OCI-LY7 (cell line): ENCODE results near the gene CENPP. TPM values are rescaled to one million over a fixed set of nuclear protein-coding genes. Genes with fewer than 3 reads are reported as not detected.

Source experiments
- BruUV-seq: library from RNA; stranded (reverse); fragments of 400-500 nt; replicated peaks from 2 replicates; lab custom pipeline; 2021; lab: Mats Ljungman, UMichigan
- CTCF ChIA-PET: fragments of 300-600 bp; sonication (Branson Sonifier 250); formaldehyde crosslinking; loops from one replicate; lab custom pipeline; 2022; ENCODE audit warnings: antibody characterized with exemption; ENCODE audit not compliant: unreplicated experiment; lab: Charles Lee
- POLR2A ChIA-PET: fragments of 300-600 bp; sonication (Branson Sonifier 250); formaldehyde crosslinking; loops from one replicate; lab custom pipeline; 2022; ENCODE audit warnings: antibody characterized with exemption; lab: Charles Lee
- DNase-seq: peaks from one replicate; pipeline ENCODE4 v3.0.0-alpha.2; 2015; ENCODE audit warnings: low spot score
- H2AFZ ChIP-seq: fragments of 200-600 bp; sonication (generic), shearing (Covaris generic); 2 replicates; pipeline ENCODE4 v1.6.1; 2014; ENCODE audit warnings: mild to moderate bottlenecking, antibody characterized with exemption, low read length, moderate library complexity
- H3K27ac ChIP-seq: fragments of 200-600 bp; sonication (generic); 2 replicates; pipeline ENCODE4 v1.5.1; 2014; ENCODE audit warnings: mixed run types, low read depth, mild to moderate bottlenecking, moderate library complexity, low read length, inconsistent platforms; ENCODE audit not compliant: poor library complexity, severe bottlenecking
- H3K36me3 ChIP-seq: fragments of 200-600 bp; sonication (generic); 2 replicates; pipeline ENCODE4 v1.6.1; 2014; ENCODE audit warnings: mild to moderate bottlenecking, antibody characterized with exemption, low read length, moderate library complexity, mixed read lengths; ENCODE audit not compliant: insufficient read depth
- H3K4me1 ChIP-seq: fragments of 200-600 bp; sonication (generic); 2 replicates; pipeline ENCODE4 v1.5.1; 2014; ENCODE audit warnings: mild to moderate bottlenecking, low read length; ENCODE audit not compliant: insufficient read depth, poor library complexity, severe bottlenecking
- H3K4me2 ChIP-seq: fragments of 200-600 bp; sonication (generic); 2 replicates; pipeline ENCODE4 v1.6.1; 2014; ENCODE audit warnings: mild to moderate bottlenecking, low read length
- H3K4me3 ChIP-seq: fragments of 200-600 bp; sonication (generic); 2 replicates; pipeline ENCODE4 v1.5.1; 2014; ENCODE audit warnings: mild to moderate bottlenecking, low read depth, low read length; ENCODE audit not compliant: poor library complexity, severe bottlenecking
- H3K79me2 ChIP-seq: fragments of 200-600 bp; sonication (generic); 2 replicates; pipeline ENCODE4 v1.6.1; 2016; ENCODE audit warnings: low read depth, mild to moderate bottlenecking, low read length, moderate library complexity, mixed read lengths; ENCODE audit not compliant: insufficient read depth
- H3K9me2 ChIP-seq: fragments of 200-600 bp; sonication (generic); 2 replicates; pipeline ENCODE4 v1.6.1; 2016; ENCODE audit warnings: mild to moderate bottlenecking, low read length, mixed read lengths; ENCODE audit not compliant: insufficient read depth
- H3K9me3 ChIP-seq: fragments of 200-600 bp; sonication (generic); 2 replicates; pipeline ENCODE4 v1.6.1; 2014; ENCODE audit warnings: mild to moderate bottlenecking, mixed run types, low read length, mixed read lengths
- H4K20me1 ChIP-seq: fragments of 200-600 bp; sonication (generic); 2 replicates; pipeline ENCODE4 v1.6.1; 2014; ENCODE audit warnings: mild to moderate bottlenecking, antibody characterized with exemption, low read length, moderate library complexity, mixed read lengths; ENCODE audit not compliant: insufficient read depth
- CTCF ChIP-seq: fragments of 200-600 bp; sonication (generic); conservative IDR thresholded peaks from 2 replicates; pipeline ENCODE4 v1.5.1; 2014; ENCODE audit warnings: mild to moderate bottlenecking, antibody characterized with exemption, low read length, moderate library complexity, mixed read lengths
- EZH2phosphoT487 ChIP-seq: fragments of 200-600 bp; sonication (generic); IDR thresholded peaks from 2 replicates; pipeline ENCODE4 v1.6.1; 2018; ENCODE audit warnings: low read depth, borderline replicate concordance, mild to moderate bottlenecking, mixed run types, antibody characterized with exemption, low read length, moderate library complexity, mixed read lengths
- intact Hi-C: fragments of 100-400 bp; cut with micrococcal nuclease; formaldehyde crosslinking; loops from one replicate; pipeline ENCODE4 v1.10.0; 2022; ENCODE audit not compliant: unreplicated experiment
- total RNA-seq, 2 experiments: library from RNA; depleted of rRNA in 1 of 2; stranded (reverse); fragments of >200 nt in 1 of 2; shearing (Covaris generic) in 1 of 2; gene quantifications; 2 replicates each; pipeline ENCODE4 v1.2.3, GENCODE V29; 2014 to 2022

CENPP gene
- total RNA-seq, 2 experiments from 2014 or later, result 25.4 to 30.9 TPM

DNA sequence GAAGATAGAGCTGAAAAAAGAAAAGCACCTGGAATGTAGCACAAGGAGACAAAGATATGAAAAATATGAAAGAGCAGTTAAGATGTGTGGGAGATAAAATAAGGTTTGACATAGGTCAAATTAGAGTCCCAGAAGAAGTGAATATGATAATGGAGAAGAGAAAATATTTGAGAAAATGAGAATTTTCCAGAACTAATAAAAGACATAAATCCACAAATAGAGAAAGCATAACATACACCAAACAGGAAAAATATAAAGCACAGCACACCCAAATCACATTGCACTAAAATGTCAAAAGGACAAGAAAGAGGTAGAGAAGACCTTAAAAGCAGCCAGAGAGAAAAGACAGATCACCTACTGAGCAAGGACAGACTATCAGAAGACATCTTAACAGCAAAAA is 300.7 kb downstream of the CENPP start:
- Histone ChIP-seq H2AFZ (no peak overlapping the region), H3K4me3 (no peak overlapping the region), H3K4me2 (no peak overlapping the region), H3K79me2 (no peaks in the 10 kb centered on the region), H3K9me3 (no peaks in the 10 kb centered on the region), H3K27ac (no peak overlapping the region), H3K36me3 (peaks cover 41% of the 10 kb centered on the region), H3K4me1 (no peaks in the 10 kb centered on the region), H4K20me1 (no peaks in the 10 kb centered on the region), H3K9me2 (no peaks in the 10 kb centered on the region)
- intact Hi-C loops, result no loop called here
- no peak for DNase-seq
- BruUV-seq, result no TSS peak
- ChIA-PET CTCF (no interaction called here), POLR2A (no interaction called here)
- TF ChIP-seq EZH2phosphoT487, result no peak
- TF ChIP-seq CTCF, result no peak

DNA sequence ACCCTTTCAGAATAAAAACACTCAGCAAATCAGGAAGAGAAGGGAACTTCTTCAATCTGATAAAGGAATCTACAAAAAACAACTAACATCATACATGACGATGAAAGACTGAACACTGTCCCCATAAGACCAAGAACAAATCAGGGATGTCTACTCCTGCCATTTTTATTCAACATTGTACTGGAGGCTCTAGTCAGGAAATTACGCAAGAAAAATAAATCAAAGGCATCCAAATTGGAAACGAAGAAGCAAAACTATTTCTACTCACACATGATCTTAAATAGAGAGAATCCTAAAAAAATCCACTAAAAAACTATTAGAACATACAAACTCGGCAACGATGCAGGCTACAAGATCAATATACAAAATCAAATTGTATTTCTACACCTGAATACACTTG is 301.9 kb downstream of the CENPP start:
- H3K4me2 ChIP-seq, result no peak overlapping the region
- H3K79me2 ChIP-seq, result no peaks in the 10 kb centered on the region
- TF ChIP-seq EZH2phosphoT487 (no peak), CTCF (no peak)
- intact Hi-C loops, result no loop called here
- no peak overlapping the region for H3K27ac ChIP-seq
- no peaks in the 10 kb centered on the region for H3K9me3 ChIP-seq
- no peak overlapping the region for H3K4me3 ChIP-seq
- no TSS peak for BruUV-seq
- CTCF ChIA-PET, result no interaction called here
- DNase-seq, result no peak
- H3K9me2 ChIP-seq, result no peaks in the 10 kb centered on the region
- H3K36me3 ChIP-seq, result peaks cover 48% of the 10 kb centered on the region
- no peaks in the 10 kb centered on the region for H4K20me1 ChIP-seq
- POLR2A ChIA-PET, result no interaction called here
- no peak overlapping the region for H2AFZ ChIP-seq
- no peaks in the 10 kb centered on the region for H3K4me1 ChIP-seq

- H2AFZ ChIP-seq, result no peak overlapping the region
- no peaks in the 10 kb centered on the region for H3K4me1 ChIP-seq
- ChIA-PET POLR2A (no interaction called here), CTCF (no interaction called here)
- BruUV-seq, result TSS peak; percentile 6
- H3K4me3 ChIP-seq, result no peak overlapping the region
- H3K36me3 ChIP-seq, result peaks cover 71% of the 10 kb centered on the region
- H3K4me2 ChIP-seq, result no peak overlapping the region
- no peaks in the 10 kb centered on the region for H4K20me1 ChIP-seq
- H3K79me2 ChIP-seq, result no peaks in the 10 kb centered on the region
- intact Hi-C loops, result no loop called here
- no peak for TF ChIP-seq CTCF
- no peak for TF ChIP-seq EZH2phosphoT487
- H3K27ac ChIP-seq, result no peak overlapping the region
- H3K9me3 ChIP-seq, result no peaks in the 10 kb centered on the region
- H3K9me2 ChIP-seq, result no peaks in the 10 kb centered on the region
- DNase-seq, result no peak
These were observed 305.9 kb downstream of the CENPP start for GRCh38 chr9:92631452-92632343.
